GM23248 (cell line): ENCODE measurements around the gene CMTM1.

ENCODE experiments used
- EZH2 ChIP-seq: fragments of 200-600 bp; sonication (generic); IDR thresholded peaks from 2 replicates; pipeline ENCODE4 v1.6.1; 2018; ENCODE audit warnings: antibody characterized with exemption, mild to moderate bottlenecking; ENCODE audit not compliant: insufficient read depth, poor library complexity, severe bottlenecking
- EZH2phosphoT487 ChIP-seq: fragments of 200-600 bp; sonication (generic); IDR thresholded peaks from 2 replicates; pipeline ENCODE4 v1.6.1; 2018; ENCODE audit warnings: antibody characterized with exemption, moderate library complexity, mild to moderate bottlenecking, low read depth; ENCODE audit not compliant: insufficient read depth

DNA sequence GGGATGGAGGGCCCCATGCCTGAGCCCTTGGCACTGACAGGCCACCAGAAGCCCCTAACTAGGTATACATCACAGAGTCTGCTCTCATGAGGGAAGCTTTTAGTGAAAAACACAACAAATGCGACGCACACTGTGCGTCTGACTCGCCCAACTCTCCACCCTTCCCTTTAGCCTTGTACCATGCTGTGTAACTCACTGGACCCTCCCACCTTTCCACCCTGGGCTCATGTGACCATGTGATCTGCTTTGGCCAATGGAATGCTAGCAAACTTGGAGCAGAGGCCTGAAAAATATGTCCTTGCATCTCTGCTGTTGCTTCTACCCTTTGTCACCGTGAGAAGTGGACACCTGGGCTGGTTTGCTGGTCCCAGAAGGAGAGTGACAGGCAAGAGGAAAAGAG lies 37.9 kb upstream of the CMTM1 start:
- TF ChIP-seq EZH2phosphoT487 = no peak
- no peak for TF ChIP-seq EZH2
